Measurements from ENCODE around the gene ARHGEF28. TPM values are rescaled to one million over a fixed set of nuclear protein-coding genes. Genes with fewer than 3 reads are reported as not detected.

The ARHGEF28 gene
- total and polyA plus RNA-seq, 2 of the 4 experiments (the other 2 are of a cell fraction) = 3.6 to 16.0 TPM

- dilution Hi-C loops (cut with HindIII; ENCODE audit: low sequenced_read_pairs, unreplicated experiment) = no loop called here
- no peak overlapping the region for H3K23ac ChIP-seq (ENCODE audit: low read depth, low read length)
- no peak overlapping the region for H2AFZ ChIP-seq (replicated peaks; ENCODE audit: low read length, poor library complexity)
- no peak overlapping the region for H3K4ac ChIP-seq (ENCODE audit: low read depth, low read length)
- peaks cover 6% of the 10 kb centered on the region for H3K9me1 ChIP-seq (ENCODE audit: insufficient read depth, low read length)
- ATAC-seq (ENCODE audit: low read depth) = no peak
- H3K56ac ChIP-seq (ENCODE audit: extremely low read depth, insufficient read depth, low read length) = no peak overlapping the region
- no peak overlapping the region for H3K27ac ChIP-seq (ENCODE audit: insufficient read depth, low read length)
- H3K27me3 ChIP-seq (ENCODE audit: control insufficient read depth, insufficient read depth, low read length) = no peaks in the 10 kb centered on the region
- no peak overlapping the region for H3K4me3 ChIP-seq (ENCODE audit: insufficient read depth, low read depth, low read length)
- H3K36me3 ChIP-seq (ENCODE audit: control insufficient read depth, insufficient read depth, low read length) = 0 out of 2 replicates have a peak, but pooled peaks cover 5% of the 10 kb centered on the region
- H2AK9ac ChIP-seq (replicated peaks; ENCODE audit: low read depth, low read length, poor library complexity) = no peak overlapping the region
- no TSS peak for BruUV-seq (replicated peaks)
- H3K9me3 ChIP-seq (ENCODE audit: control insufficient read depth, insufficient read depth, low read length) = no peaks in the 10 kb centered on the region
- no peak overlapping the region for H4K5ac ChIP-seq (ENCODE audit: low read depth, low read length)
- H3K9ac ChIP-seq (ENCODE audit: low read depth, low read length) = no peak overlapping the region
- TF ChIP-seq, protein P1, sequence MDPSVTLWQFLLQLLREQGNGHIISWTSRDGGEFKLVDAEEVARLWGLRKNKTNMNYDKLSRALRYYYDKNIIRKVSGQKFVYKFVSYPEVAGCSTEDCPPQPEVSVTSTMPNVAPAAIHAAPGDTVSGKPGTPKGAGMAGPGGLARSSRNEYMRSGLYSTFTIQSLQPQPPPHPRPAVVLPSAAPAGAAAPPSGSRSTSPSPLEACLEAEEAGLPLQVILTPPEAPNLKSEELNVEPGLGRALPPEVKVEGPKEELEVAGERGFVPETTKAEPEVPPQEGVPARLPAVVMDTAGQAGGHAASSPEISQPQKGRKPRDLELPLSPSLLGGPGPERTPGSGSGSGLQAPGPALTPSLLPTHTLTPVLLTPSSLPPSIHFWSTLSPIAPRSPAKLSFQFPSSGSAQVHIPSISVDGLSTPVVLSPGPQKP (IDR thresholded peaks at IDR 0.05; ENCODE audit: borderline replicate concordance, low read depth, low read length) = no peak
- TF ChIP-seq POLR2A (IDR thresholded peaks at IDR 0.05; ENCODE audit: low read depth, low read length) (no peak), CTCF (conservative IDR thresholded peaks at IDR 0.05; ENCODE audit: low read depth, low read length) (no peak), CHD1 (IDR thresholded peaks at IDR 0.05; ENCODE audit: low read depth, low read length) (no peak), NFE2L2 (IDR thresholded peaks at IDR 0.05; ENCODE audit: low read depth, low read length) (no peak), SMC3 (IDR thresholded peaks at IDR 0.05; ENCODE audit: low read depth, low read length) (no peak), MAZ (IDR thresholded peaks at IDR 0.05; ENCODE audit: borderline replicate concordance, low read depth, low read length) (no peak), RFX5 (IDR thresholded peaks at IDR 0.05; ENCODE audit: low read depth, low read length) (no peak), RAD21 (IDR thresholded peaks at IDR 0.05; ENCODE audit: low read length) (no peak)
- in situ Hi-C loops (cut with MboI; ENCODE audit: low sequenced_read_pairs) = loop anchor here (25.0 kb wide), 1 partner anchor 1003 kb away; no protein-coding TSS in a partner anchor
- POLR2A ChIA-PET (ENCODE audit: unreplicated experiment) = no interaction called here
- CTCF ChIA-PET = no interaction called here
- no peak overlapping the region for H2AK5ac ChIP-seq (ENCODE audit: low read depth, low read length)
- no CpG with 5 or more reads among the region's 3 CpGs for WGBS, 2 experiments (ENCODE audit: extremely low coverage in 2 of 2, insufficient read length in 1 of 2)
- H2BK20ac ChIP-seq (ENCODE audit: low read depth, low read length) = no peak overlapping the region
- H2BK15ac ChIP-seq (ENCODE audit: low read depth, low read length) = no peak overlapping the region
- no peak overlapping the region for H3K4me2 ChIP-seq (ENCODE audit: low read depth, low read length)
- no peak overlapping the region for H3K18ac ChIP-seq (ENCODE audit: low read depth, low read length)
- peaks cover 4% of the 10 kb centered on the region; the same call in 1 of the 2 replicates for H3K4me1 ChIP-seq (ENCODE audit: control insufficient read depth, insufficient read depth, low read length)
- no peaks in the 10 kb centered on the region for H4K20me1 ChIP-seq (ENCODE audit: insufficient read depth, low read length)
- no peak overlapping the region for H4K8ac ChIP-seq (ENCODE audit: low read depth in 2 of 2, low read length in 2 of 2)
- no peak for DNase-seq
- no peaks in the 10 kb centered on the region; a peak in 1 of 4 replicates for H3K79me1 ChIP-seq (ENCODE audit: low read depth in 1 of 2, low read length in 2 of 2)
- no peak overlapping the region for H4K91ac ChIP-seq (ENCODE audit: insufficient read depth, low read depth, low read length)
- intact Hi-C loops (cut with micrococcal nuclease) = loop anchor here (10.0 kb wide), 1 partner anchor 1006 kb away; no protein-coding TSS in a partner anchor
- no peak overlapping the region for H2BK120ac ChIP-seq (ENCODE audit: low read depth, low read length)
- H3K14ac ChIP-seq (replicated peaks; ENCODE audit: low read depth, low read length) = no peak overlapping the region; the same call in 1 of the 2 replicates
- H2BK5ac ChIP-seq (ENCODE audit: low read depth, low read length, poor library complexity, severe bottlenecking) = no peak overlapping the region
Observed at GRCh38 chr5:73908846-73909245, 282.9 kb downstream of the ARHGEF28 start.
